Cardiac fibroblast (primary cell): ENCODE results near the gene CNGA1.

Experiments
- DNase-seq, 2 donors: peaks; one replicate each; pipeline versions ENCODE4 v3.0.0 to v3.0.0-alpha.2; 2010; ENCODE audit warnings: low read depth in 2 of 2
- H3K4me3 ChIP-seq, 2 donors: replicated peaks in 1 of 2; 1 replicate in 1 of 2; 2 replicates in 1 of 2; pipeline ENCODE4 v1.5.1; 2011; ENCODE audit warnings: low read depth in 2 of 2, low read length in 2 of 2, mild to moderate bottlenecking in 2 of 2, moderate library complexity in 1 of 2
- CTCF ChIP-seq: IDR thresholded peaks from one replicate; pipeline ENCODE4 v1.5.1; 2011; ENCODE audit warnings: low read depth, mild to moderate bottlenecking, low read length, inconsistent platforms

The CNGA1 gene

GRCh38 chr4:48031802-48032525 lies 15.5 kb upstream of the CNGA1 start:
- TF ChIP-seq CTCF, result no peak
- no peak overlapping the region for H3K4me3 ChIP-seq
- peak in 1 of 2 donors; percentile 82 for DNase-seq

- no peak for TF ChIP-seq CTCF
- DNase-seq, result no peak
- no peak overlapping the region for H3K4me3 ChIP-seq
Measured at GRCh38 chr4:48030470-48030869, 14.0 kb upstream of the CNGA1 start.

- no peak overlapping the region for H3K4me3 ChIP-seq
- TF ChIP-seq CTCF, result no peak
- no peak for DNase-seq
Measured at GRCh38 chr4:48028696-48029095, 12.2 kb upstream of the CNGA1 start.

- no peak for TF ChIP-seq CTCF
- DNase-seq, result no peak
- no peak overlapping the region for H3K4me3 ChIP-seq
Measured at GRCh38 chr4:48027653-48028052, 11.2 kb upstream of the CNGA1 start.

- TF ChIP-seq CTCF, result no peak
- DNase-seq, result peak; percentile 19 to 39
- H3K4me3 ChIP-seq, result no peak overlapping the region
Measured at GRCh38 chr4:48025005-48025404, 8.5 kb upstream of the CNGA1 start.

- no peak for TF ChIP-seq CTCF
- no peak overlapping the region for H3K4me3 ChIP-seq
- DNase-seq, result no peak
Measured at GRCh38 chr4:48024522-48024921, 8.0 kb upstream of the CNGA1 start.

- TF ChIP-seq CTCF, result no peak
- DNase-seq, result no peak
- H3K4me3 ChIP-seq, result no peak overlapping the region
Measured at GRCh38 chr4:48022192-48022799, 5.8 kb upstream of the CNGA1 start.
